Muscle of back (tissue), 11 donors: Measurements from ENCODE around the gene CRYBG1. TPM values are rescaled to one million over a fixed set of nuclear protein-coding genes. Genes with fewer than 3 reads are reported as not detected.
"Not testable (repeated sequence)": the region's sequence is repeated elsewhere in the genome, so short reads cannot be mapped to it uniquely, and the experiment has no call there.

Experiments used
- DNase-seq, 3 donors: peaks; one replicate each; pipeline versions ENCODE4 v3.0.0 to v3.0.0-alpha.2; 2013
- polyA plus RNA-seq, 10 donors: library from polyadenylated mRNA; unstranded; fragments of 120-200 nt; gene quantifications; one replicate each; pipeline ENCODE4 v1.2.1, GENCODE V29; 2013; ENCODE audit not compliant: insufficient read length in 10 of 10

CRYBG1 gene
- polyA plus RNA-seq, 10 donors, result 1.6 to 6.1 (median 3.0) TPM

DNA sequence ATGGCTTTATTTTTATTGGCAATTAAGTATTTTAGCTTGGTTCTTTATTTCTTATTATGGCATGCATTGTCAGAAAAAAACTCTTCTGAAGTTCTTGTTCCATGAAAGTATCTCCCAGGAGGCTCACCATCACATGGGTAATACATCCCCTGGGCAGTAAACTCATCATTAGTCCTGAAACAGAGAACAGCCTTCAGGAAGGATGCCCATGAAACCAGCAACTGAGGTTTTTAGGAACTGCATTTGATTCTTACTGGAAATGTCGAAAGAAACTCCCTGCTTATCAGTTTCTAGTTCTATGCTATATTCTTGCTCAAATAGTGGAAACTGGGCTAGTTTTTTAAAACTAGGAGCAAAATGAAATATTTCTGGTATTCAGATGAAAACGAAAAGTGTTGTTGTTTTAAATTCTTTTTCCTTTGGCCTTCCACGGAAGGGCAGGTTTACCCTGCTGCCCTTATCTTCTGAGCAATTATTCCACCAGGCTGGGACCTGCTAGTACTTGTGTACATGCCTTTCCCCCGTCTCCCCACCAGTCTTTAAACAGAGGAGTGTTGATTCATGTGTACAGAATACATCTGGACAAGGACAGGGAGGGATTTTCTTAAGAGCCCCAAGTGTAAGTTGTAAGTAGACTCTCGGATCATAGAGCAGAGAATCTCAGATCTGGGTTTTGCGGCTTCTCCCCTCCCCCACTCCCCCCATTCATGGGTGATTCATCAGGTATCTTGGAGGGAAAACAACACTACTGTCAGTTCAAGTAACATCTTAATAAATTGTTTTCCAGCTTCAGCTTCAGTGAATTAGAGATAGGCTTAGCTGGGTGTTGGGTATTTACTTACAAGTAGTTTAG is 187.3 kb downstream of the CRYBG1 start:
- peak in 1 of 3 donors; percentile 51 for DNase-seq

DNA sequence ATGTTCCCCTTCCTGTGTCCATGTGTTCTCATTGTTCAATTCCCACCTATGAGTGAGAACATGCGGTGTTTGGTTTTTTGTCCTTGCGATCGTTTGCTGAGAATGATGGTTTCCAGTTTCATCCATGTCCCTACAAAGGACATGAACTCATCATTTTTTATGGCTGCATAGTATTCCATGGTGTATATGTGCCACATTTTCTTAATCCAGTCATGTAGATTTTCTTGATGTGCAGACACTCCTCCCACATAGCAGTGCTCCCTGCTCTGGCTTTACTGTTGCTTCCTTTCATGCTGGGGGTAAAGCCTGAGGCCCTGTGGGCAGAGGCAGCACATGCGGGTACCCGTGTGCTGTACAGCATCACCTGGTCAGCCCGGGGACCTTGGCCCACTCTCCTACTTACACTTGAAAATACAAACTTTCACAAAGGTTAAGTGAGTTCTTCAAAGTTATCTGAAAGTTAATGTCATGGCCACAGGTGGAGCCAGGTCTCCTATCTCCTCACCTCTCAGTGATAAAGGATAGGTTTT is 188.5 kb downstream of the CRYBG1 start:
- not testable (repeated sequence) for DNase-seq

DNA sequence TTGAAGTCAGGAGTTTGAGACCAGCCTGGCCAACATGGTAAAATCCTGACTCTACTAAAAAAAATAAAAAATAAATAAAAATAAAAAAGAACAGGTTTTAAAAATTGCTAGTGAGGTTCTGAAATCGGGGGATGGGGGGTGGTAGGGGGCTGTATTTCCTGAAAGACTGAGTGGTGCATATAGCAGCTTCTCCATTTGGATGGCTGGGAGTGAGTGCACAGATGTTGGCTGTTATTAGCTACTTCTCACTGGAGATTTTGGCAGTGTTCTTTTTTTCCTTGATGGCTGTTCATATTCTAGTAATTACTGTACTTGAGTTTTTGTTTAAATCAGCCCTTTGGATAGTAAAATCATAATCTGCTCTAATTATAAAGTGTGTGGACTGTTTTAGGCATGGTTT is 189.0 kb downstream of the CRYBG1 start:
- no peak for DNase-seq

DNA sequence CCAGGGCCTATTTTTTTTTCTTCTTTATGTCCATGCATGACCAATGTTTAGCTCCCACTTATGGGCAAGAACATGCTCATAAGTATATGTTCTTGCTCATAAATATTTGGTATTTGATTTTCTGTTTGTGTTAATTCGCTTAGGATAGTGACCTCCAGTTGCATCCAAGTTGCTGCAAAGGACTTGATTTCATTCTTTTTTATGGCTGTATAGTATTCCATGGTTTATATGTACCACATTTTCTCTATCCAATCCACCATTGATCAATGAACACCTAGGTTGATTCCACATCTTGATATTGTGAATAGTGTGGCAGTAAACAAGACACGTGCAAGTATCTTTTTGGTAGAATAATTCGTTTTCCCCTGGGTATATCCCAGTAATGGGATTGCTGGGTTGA is 190.6 kb downstream of the CRYBG1 start:
- DNase-seq, result no peak

DNA sequence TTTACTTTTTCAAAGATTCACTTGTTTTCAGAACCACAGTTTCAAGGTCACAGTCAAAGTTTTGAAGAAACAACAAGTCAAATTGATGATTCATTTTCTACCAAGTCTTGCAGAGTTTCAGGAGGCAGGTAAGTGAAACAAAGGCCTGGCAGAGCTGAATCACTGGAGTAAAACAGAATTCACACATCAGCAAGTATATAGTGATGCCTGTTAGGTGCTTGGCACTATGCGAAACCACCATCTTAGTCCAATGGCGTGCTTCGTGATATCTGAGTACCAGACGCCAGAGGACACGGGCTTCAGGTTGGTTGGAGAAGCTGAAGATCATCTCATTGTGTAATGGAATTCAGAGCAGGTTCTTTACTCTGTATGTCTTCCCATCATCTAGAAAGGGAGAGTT is 192.9 kb downstream of the CRYBG1 start:
- no peak for DNase-seq

DNA sequence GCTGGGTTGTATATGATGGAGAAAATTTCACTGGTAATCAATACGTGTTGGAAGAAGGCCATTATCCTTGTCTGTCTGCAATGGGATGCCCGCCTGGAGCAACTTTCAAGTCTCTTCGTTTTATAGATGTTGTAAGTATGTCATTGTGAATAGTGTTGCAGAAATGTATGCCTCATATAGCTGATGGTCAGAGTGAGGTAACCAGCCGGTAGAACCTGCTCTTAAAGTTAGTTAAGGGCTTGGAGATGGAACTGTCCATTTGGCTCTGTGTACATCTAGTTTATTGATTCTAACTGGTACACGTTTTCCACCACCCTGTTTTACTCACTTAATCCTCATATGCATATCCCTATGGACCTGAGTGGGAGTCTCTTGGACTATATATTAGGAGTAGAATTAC is 195.2 kb downstream of the CRYBG1 start:
- no peak for DNase-seq

DNA sequence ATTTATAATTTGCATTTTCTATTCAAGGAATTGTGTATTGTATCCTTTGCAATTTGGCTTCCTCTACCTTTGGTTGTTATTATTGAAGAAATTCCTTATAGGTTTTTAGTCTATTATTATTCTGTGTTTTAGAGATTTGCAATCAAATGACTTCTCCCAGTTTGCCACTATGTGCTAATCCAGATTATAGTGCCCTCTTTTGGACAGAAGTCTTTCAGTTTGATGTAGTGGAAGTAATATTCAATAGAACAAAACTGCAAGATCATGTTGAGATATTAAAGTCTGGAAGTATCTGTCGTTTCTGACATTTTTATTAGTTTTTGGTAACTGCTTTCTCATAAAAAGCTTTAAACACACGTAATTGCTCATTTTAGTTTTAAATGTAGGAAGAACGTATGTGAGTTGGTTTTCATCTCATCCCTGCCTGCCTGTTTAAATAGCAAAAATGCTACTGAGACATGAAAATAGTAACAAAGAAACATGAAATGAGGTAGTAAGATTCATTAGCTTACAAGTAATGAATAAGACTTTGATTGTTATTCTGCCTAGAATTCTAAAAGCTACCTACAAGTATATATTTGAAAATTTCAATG is 195.9 kb downstream of the CRYBG1 start:
- DNase-seq, result no peak

DNA sequence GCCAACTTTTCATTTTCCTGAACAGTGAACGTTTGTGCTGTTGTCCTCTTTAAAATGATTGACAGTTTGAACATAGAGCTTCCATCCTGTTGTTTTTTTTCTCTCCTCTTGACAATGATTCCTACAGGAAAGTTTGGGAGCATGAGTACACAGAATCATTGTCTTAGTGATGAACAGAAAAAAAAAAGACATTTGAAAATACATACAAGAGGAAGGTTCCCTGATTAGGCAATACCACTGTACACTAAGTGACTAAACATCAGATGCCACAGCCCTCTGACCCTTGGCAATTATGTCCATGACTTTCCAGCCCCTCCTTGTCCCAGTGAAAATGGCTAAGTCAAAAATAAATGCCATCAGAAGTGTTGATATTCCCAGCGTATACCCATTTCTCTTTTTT is 197.3 kb downstream of the CRYBG1 start:
- DNase-seq, result no peak

DNA sequence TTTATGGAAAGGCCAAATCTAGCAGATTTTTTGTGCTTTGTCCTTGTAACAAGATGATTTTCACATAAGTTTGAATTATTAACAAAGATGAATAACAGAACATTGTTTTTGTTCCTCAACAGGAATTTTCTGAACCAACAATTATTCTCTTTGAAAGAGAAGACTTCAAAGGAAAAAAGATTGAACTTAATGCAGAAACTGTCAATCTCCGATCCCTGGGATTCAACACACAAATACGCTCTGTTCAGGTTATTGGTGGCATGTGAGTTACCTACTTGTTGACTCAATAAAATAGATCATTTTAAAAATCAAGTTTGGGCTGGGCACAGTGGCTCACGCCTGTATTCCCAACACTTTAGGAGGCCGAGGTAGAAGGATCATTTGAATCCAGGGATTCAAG is 197.8 kb downstream of the CRYBG1 start:
- no peak for DNase-seq

DNA sequence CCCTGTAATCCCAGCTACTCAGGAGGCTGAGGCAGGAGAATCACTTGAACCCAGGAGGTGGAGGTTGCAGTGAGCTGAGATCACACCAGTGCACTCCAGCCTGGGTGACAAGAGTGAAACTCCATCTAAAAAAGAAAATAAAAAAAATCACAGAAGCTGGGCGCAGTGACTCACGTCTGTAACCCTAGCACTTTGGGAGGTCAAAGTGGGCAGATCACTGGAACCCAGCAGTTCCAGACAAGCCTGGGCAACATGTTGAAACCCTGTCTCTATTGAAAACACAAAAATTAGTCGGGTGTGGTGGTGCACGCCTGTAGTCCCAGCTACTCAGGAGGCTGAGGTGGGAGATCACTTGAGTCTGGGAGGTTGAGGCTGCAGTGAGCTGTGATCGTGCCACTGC is 199.1 kb downstream of the CRYBG1 start:
- DNase-seq, result not testable (repeated sequence)

DNA sequence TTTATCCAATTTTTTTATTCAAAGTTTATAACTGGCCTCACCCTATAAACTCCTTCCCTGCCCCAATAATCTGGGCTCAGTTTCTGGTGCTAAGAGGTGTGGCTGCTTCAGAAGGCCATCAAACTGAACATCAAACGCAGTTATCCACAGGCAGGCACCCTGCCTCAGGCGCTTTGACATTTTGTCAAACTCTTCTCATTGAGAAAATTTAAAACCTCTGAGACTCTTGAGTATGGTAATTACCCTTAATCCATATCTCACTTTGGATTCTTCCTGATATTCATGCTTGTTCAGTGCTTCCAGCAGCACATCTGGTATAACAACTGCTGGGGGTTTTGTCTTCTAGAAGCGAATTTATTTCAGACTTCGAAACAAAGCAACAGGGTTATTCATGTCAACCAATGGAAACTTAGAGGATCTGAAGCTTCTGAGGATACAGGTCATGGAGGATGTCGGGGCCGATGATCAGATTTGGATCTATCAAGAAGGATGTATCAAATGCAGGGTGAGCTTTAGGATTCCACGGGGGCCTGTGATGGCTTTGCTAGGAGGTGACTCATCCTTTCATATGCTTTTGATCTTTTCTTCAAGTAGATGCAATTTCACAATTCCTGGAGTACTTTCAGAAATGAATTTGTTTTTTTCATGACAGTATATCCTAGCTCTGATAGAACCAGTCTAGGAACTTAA is 200.6 kb downstream of the CRYBG1 start:
- DNase-seq, result no peak

DNA sequence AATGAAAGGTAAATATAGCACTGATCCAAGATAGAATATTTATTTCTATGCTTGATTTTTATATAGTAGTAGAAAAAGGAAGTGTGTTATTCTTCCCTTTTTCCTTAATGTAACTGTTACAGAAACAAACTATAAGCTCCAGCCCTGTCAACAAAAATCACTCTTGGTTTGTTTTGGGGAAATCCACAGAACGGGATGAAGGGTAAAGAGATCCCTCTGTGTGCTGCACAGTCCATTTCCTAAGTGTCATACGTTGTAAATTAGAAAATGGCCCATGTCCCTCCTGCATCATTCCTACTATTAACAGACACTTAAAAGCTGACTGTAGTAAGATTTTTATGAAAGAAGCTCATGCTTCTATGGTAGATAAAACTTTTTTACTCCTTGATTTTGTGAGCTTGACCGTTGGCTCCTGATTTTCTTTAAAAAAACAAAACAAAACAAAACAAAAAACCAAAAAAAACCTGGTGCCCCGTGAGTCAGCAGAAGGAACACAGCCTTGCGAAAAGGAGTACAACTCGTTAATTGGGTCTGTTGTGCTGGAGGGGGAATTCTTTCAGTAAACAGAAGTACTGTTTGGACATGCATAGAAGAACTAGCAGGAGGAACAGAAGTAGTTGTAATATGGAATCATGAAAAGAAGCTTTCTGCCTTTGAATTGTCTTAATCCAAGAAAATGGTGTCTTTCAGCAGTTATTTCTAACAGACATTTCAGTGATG is 201.3 kb downstream of the CRYBG1 start:
- DNase-seq, result no peak

DNA sequence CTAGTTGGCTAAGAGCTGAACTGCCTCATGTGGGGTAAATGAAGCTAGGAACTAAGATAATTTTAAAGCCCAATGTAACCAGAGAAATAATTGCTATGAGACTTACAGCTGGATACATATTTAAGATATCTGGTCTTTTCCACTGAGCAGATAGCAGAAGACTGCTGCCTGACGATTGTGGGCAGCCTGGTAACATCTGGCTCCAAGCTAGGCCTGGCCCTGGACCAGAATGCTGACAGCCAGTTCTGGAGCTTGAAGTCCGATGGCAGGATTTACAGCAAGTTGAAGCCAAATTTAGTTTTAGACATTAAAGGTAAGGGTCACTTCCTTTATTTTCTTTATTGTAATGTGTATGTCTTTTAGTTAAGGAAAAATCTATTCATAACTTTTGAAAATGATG is 203.1 kb downstream of the CRYBG1 start:
- DNase-seq, result no peak

DNA sequence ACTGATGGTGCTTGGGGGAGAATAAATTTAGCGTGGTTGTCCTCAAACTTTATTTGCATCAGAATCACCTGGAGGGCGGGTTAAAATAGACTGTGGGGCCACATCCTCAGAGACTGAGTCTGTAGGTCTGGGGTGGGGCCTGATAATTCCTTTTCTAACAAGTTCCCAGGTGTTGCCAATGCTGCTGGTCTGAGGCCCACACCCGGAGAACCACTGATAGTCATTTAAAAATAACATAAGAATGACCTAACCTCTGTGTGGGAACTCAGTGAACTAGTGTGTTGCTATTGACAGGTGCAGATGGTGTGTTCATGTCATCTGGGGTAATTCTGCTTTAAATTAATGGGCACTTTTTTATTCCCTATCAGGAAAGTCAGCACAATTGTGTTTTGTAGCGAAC is 204.0 kb downstream of the CRYBG1 start:
- no peak for DNase-seq

DNA sequence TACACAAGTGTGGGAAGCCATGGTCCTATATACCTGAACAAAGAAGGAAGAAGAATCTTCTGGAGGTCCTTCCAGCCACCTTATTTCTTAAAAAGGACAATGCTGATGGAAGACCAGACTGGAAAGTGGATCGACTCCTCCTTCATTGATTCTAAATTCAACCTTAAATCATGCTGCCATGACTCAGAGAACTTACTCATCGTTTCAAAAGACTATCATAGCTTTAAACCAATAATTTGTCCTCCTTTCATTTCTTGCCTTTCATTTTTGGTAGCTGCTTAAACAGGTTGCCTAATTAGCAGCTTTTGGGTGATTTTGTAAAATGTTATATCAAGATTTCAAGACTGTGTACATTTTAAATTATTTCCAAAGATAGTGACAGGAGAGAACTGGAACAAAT is 208.0 kb downstream of the CRYBG1 start:
- DNase-seq, result no peak

DNA sequence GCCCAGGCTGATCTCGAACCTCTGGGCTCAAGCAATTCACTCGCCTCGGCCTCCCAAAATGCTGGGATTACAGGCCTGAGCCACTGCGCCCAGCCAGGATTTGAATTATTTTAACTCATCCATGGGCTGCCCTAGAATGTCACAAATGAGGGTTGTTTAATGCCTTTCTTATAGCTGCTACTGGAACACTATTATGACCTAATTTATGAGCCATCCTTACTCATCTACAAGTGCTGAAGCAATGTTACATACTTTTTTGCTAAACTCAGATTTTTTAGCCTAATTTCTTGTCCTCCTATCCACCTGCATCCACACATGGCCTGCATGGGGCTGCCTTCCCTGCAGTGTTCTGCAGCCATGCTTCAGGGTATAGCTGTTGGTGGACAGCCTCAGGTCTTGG is 208.9 kb downstream of the CRYBG1 start:
- no peak for DNase-seq

DNA sequence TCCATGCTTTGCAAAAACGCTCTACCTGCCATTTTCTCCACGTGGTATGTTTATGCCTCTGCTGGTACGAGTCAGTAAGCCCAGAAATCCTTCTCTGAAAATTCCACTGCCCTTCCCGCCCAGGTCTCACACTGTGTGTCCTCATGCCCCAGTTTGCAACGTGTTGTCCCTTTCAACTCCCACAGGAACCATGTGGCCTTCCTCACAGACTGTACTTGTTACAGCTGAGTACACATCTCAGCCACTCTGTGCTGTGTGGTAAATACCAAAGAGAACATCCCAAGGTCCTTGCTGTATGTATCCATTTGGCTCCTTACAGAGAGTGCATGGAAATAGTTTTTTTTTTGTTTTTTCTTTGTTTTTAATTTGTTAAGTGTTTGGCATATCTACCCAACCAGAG is 211.9 kb downstream of the CRYBG1 start:
- DNase-seq, result no peak

DNA sequence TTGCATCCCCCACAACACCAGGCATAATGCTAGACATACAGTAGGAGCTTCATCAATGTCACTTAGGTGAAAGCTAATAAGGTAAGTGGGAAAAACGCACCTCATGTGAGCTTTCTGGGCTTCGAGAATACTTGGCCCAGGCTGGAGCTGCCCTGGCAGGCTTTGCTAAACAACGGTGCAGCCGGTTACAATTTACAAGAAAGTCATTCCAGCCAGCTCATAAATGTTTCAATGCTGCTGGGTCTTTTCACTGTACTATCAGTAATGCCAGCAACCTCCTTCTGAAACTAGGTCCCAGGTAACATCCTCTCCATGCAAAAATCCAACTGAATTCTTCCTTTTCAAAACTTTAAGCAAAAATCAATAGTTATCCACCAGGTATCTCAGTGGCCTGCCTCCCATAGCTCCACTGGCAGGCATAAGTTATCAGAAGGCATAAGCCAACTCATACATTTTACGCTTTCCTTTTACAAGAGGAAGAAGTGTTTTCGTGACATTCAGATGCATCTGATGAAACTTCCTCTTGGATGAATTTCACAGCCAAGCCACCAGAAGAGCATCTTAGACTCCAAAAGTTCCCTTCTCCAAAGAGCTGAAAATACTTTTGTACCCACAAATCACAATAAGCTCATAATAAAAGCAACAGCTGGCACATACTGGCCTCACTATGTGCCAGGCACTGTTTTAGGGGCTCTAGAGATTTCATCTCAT is 212.5 kb downstream of the CRYBG1 start:
- no peak for DNase-seq

DNA sequence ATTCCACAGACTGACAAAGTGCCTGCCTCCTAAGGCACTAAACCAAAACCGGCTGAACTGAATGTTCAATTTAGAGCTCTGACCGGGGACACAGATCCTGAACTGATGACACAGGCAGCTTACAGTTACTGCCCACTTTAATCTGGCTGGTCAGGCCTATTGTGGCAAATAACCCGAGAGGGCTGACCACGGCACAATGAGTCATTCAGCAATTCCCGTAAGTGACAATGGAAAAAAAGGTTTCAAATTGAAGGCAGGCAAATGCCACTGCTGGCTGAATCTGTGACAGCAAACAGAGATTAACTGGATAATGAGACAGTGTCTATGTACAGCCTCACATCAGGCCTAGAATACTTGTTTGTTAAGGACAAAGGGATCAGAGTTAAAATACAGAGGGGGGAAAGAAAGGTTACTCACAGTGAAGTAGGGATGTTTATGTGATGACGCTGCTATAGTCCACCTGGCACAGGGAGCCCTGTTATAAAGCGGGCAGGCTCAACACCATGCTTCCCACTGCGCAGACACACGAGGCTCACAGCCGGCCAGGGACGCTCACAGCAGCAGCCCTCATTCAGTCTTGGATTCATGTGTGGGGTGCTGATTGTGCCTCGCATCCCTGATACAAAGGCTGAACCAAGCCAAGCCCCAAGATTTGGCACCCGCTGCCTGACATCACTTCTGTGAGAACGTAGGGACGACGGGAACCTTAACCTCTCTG is 214.4 kb downstream of the CRYBG1 start:
- peak in 1 of 3 donors; percentile 6 for DNase-seq

DNA sequence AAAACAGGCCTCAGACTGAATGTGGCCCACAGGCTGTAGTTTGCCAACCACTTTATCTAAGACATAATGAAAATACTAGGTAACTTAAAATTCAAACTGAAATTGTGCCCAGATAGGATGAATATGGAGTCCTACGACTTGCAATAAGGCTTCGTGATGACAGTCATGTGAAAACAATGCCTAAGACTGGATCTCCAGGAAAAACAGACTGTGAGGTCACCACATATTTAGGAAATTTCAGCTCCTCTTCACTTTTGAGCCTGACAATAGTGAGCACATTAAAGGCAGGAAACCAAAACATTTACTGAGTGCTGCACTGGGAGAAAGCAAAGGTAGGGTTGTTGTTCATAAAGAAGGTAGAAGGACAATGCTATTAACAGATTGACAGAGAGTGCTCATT is 218.8 kb downstream of the CRYBG1 start:
- no peak for DNase-seq

DNA sequence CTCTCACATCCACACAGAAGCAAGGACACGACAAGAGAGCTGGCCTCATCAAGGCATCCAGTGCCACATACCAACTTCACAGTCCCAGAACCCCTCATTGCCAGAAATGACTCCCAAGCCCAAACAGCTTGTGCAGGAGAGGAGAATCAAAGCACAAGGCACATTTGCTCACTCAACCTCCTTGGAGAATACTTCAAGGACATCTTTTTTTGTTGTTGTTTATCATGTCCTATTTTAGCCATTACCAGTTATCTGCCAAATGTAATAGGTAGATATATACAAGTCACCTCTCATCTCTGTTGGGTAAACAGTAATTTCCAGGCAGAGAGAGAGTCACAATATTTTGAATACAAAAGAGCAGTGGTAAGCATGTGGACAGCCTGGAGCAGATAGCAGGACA is 221.0 kb downstream of the CRYBG1 start:
- DNase-seq, result no peak
